ENCODE measurements around the gene NFAM1.

Gene NFAM1

DNA sequence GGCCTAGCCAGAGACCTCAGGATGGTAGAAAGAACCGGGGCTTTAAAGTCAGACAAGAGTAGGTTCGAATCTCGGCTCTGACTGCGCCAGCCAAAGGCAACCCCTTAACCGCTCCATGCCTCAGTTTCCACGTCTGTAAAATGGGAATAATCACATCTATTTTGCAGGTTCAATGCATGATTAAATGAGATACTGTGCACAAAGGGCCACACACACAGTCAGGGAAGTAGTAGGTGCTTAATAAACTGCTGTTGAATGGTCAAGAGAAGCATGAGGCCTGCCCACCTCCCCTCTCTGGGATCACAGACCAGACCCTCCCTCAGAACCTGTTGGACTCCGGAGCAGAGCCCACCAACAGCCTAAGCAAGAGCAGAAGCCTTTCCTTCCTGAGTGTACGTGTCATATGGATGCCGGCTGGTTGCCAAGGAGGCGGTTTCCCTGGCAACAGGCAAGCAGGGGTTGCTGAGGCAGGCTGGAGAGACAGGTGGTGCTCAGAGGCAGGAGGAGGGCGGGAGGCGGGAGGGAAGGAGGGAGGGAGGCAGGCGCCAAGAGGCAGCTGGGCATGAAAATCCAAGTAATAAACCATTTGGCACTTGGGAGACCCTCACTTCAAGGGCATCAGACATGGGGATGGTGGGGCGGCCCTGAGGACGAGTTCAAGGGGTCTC lies 43.9 kb downstream of the NFAM1 start:
- Mint-ChIP-seq H3K27me3 (peaks cover 16 to 64% of the 10 kb centered on the region in 2 donors), H3K27ac (no peak overlapping the region), H3K4me3 (no peak overlapping the region), H3K9me3 (no peaks in the 10 kb centered on the region), H3K4me1 (peaks cover 7 to 15% of the 10 kb centered on the region in 2 donors), H3K36me3 (no peaks in the 10 kb centered on the region)
- ATAC-seq (replicated peaks) (no peak), DNase-seq (no peak)

GRCh38 chr22:42387631-42388030 lies 44.6 kb downstream of the NFAM1 start:
- Mint-ChIP-seq H3K36me3 (no peaks in the 10 kb centered on the region), H3K4me1 (peaks cover 7 to 15% of the 10 kb centered on the region in 2 donors), H3K4me3 (no peak overlapping the region), H3K27me3 (peaks cover 19 to 69% of the 10 kb centered on the region in 2 donors), H3K27ac (peak overlapping the region; percentile 6), H3K9me3 (no peaks in the 10 kb centered on the region)
- no peak for DNase-seq
- no peak for ATAC-seq (replicated peaks)

GRCh38 chr22:42385696-42386095 lies 46.5 kb downstream of the NFAM1 start:
- Mint-ChIP-seq H3K36me3 (no peaks in the 10 kb centered on the region), H3K9me3 (no peaks in the 10 kb centered on the region), H3K27me3 (peaks cover 25 to 82% of the 10 kb centered on the region in 2 donors), H3K27ac (no peak overlapping the region), H3K4me1 (peaks cover 3 to 8% of the 10 kb centered on the region in 2 donors), H3K4me3 (no peak overlapping the region)
- no peak for DNase-seq
- no peak for ATAC-seq (replicated peaks)

DNA sequence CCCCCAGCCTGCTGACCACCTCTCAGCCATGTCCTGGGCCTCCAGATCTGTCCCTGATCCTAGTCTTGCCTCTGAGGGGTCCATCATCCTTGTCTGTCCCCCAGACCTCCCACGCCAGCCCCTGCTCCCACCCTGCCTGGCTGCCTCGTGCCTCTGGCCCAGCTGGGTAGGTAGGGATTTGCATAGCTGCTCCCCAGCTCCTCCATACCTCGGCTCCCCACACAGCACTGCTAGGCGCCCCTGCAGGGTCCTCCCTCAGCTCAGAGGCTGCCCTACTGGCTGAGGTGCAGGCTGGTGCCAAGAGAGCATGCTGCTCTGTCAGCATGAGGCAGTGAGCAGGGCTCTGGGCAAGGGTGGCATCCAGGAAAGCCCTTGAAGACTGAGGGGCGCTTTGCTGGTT lies 47.7 kb downstream of the NFAM1 start:
- ATAC-seq (replicated peaks) (no peak), DNase-seq (no peak)
- H3K27me3 Mint-ChIP-seq, result peaks cover 28 to 81% of the 10 kb centered on the region in 2 donors
- H3K9me3 Mint-ChIP-seq, result no peaks in the 10 kb centered on the region
- H3K27ac Mint-ChIP-seq, result no peak overlapping the region
- no peak overlapping the region for H3K4me3 Mint-ChIP-seq
- no peaks in the 10 kb centered on the region for H3K36me3 Mint-ChIP-seq
- peaks cover 3 to 12% of the 10 kb centered on the region in 2 donors for H3K4me1 Mint-ChIP-seq

- ATAC-seq (replicated peaks) (no peak), DNase-seq (no peak)
- no peak overlapping the region for H3K4me3 Mint-ChIP-seq
- peaks cover 2 to 12% of the 10 kb centered on the region in 2 donors for H3K4me1 Mint-ChIP-seq
- no peaks in the 10 kb centered on the region for H3K36me3 Mint-ChIP-seq
- H3K9me3 Mint-ChIP-seq, result no peaks in the 10 kb centered on the region
- H3K27ac Mint-ChIP-seq, result no peak overlapping the region
- H3K27me3 Mint-ChIP-seq, result peaks cover 30 to 83% of the 10 kb centered on the region in 2 donors
Measured at GRCh38 chr22:42383851-42384417, 48.3 kb downstream of the NFAM1 start.

DNA sequence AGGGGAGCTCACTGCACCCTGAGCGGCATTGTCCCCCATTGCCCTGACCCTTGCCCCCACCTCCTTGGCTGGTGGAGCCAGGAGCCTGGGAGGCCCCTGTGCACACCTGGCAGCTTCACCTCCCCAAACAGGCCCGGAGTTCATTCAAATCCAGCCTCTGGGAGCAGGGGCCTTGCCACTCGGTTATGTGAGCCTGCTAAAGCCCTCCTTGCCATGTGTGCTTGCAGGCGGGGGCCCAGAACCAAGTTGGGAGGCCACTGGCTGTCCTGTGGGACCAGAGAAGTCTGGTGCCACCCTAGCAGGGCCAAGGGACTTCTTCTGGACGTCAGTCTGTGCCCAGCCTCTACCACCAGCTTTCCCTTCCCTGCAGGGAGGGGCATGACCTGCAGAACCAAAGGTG lies 48.9 kb downstream of the NFAM1 start:
- Mint-ChIP-seq H3K27ac (no peak overlapping the region), H3K4me3 (no peak overlapping the region), H3K36me3 (no peaks in the 10 kb centered on the region), H3K9me3 (no peaks in the 10 kb centered on the region), H3K27me3 (peaks cover 34 to 88% of the 10 kb centered on the region in 2 donors), H3K4me1 (peaks cover 2 to 12% of the 10 kb centered on the region in 2 donors)
- ATAC-seq (replicated peaks) (no peak), DNase-seq (no peak)

- no peaks in the 10 kb centered on the region for H3K9me3 Mint-ChIP-seq
- H3K27me3 Mint-ChIP-seq, result peaks cover 44 to 86% of the 10 kb centered on the region in 2 donors
- no peak overlapping the region for H3K4me3 Mint-ChIP-seq
- H3K4me1 Mint-ChIP-seq, result peaks cover 2 to 12% of the 10 kb centered on the region in 2 donors
- H3K36me3 Mint-ChIP-seq, result no peaks in the 10 kb centered on the region
- ATAC-seq (replicated peaks) (no peak), DNase-seq (no peak)
- H3K27ac Mint-ChIP-seq, result no peak overlapping the region
Measured at GRCh38 chr22:42380769-42381551, 51.2 kb downstream of the NFAM1 start.

- Mint-ChIP-seq H3K4me1 (peaks cover 4 to 12% of the 10 kb centered on the region in 2 donors), H3K9me3 (no peaks in the 10 kb centered on the region), H3K27ac (no peak overlapping the region), H3K36me3 (no peaks in the 10 kb centered on the region), H3K4me3 (no peak overlapping the region), H3K27me3 (peaks cover 44 to 84% of the 10 kb centered on the region in 2 donors)
- no peak for ATAC-seq (replicated peaks)
- no peak for DNase-seq
Measured at GRCh38 chr22:42379966-42380537, 52.2 kb downstream of the NFAM1 start.

GRCh38 chr22:42376711-42377554 lies 55.3 kb downstream of the NFAM1 start:
- ATAC-seq (replicated peaks) (no peak), DNase-seq (no peak)
- Mint-ChIP-seq H3K27ac (peak overlapping the region; percentile 20), H3K9me3 (no peaks in the 10 kb centered on the region), H3K4me3 (no peak overlapping the region), H3K4me1 (peaks cover 4 to 10% of the 10 kb centered on the region in 2 donors), H3K27me3 (peaks cover 23 to 54% of the 10 kb centered on the region in 2 donors), H3K36me3 (no peaks in the 10 kb centered on the region)

GRCh38 chr22:42375982-42376381 lies 56.2 kb downstream of the NFAM1 start:
- Mint-ChIP-seq H3K27me3 (peaks cover 21 to 50% of the 10 kb centered on the region in 2 donors), H3K36me3 (no peaks in the 10 kb centered on the region), H3K9me3 (no peaks in the 10 kb centered on the region), H3K27ac (no peak overlapping the region), H3K4me3 (no peak overlapping the region), H3K4me1 (peaks cover 4 to 10% of the 10 kb centered on the region in 2 donors)
- no peak for ATAC-seq (replicated peaks)
- no peak for DNase-seq

DNA sequence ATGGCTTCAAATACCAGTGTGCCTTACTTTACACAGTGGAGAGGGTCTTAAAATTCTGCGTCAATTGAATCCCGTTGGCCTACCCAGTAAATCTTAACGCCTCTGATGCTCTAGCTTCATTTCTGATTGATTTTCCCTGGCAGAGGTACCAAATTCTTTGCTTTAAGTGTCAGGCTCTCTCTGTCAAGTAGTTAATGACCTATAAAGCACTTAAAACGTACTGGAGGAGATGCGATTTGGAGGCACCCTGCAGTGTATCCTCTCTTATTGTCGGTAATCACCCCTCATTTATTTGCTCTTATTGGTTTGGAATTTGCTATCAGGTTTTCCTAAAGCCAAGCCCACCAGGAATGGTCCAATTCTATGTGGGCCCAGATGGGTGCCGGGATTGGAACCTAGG lies 59.2 kb downstream of the NFAM1 start:
- Mint-ChIP-seq H3K4me1 (peaks cover 13 to 21% of the 10 kb centered on the region in 2 donors), H3K36me3 (no peaks in the 10 kb centered on the region), H3K27ac (no peak overlapping the region), H3K4me3 (no peak overlapping the region), H3K27me3 (peaks cover 21 to 34% of the 10 kb centered on the region in 2 donors), H3K9me3 (no peaks in the 10 kb centered on the region)
- ATAC-seq (replicated peaks) (no peak), DNase-seq (no peak)

- no peaks in the 10 kb centered on the region for H3K36me3 Mint-ChIP-seq
- DNase-seq (no peak), ATAC-seq (replicated peaks) (no peak)
- peaks cover 22 to 35% of the 10 kb centered on the region in 2 donors for H3K27me3 Mint-ChIP-seq
- H3K27ac Mint-ChIP-seq, result no peak overlapping the region
- no peaks in the 10 kb centered on the region for H3K9me3 Mint-ChIP-seq
- peaks cover 19 to 29% of the 10 kb centered on the region in 2 donors for H3K4me1 Mint-ChIP-seq
- H3K4me3 Mint-ChIP-seq, result no peak overlapping the region
Measured at GRCh38 chr22:42371501-42371900, 60.7 kb downstream of the NFAM1 start.

DNA sequence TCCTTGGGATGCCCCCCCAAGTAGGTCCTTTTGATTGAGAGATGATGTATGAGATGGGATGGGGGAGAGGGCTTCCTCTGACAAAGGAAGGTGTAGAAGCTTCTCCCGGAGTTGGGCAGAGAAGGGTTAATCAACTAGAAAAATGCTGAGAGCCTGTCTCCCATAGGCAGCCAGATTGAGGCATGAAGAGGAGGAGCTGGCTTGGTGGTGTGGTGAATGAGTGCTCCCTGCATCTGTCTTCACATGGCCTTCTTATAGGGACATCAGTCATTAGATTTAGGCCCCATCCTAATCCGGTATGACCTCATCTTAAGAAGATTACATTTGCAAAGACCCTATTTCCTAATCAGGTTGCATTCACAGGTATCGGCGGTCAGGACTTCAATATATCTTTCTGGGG lies 61.1 kb downstream of the NFAM1 start:
- no peak for ATAC-seq (replicated peaks)
- Mint-ChIP-seq H3K4me3 (no peak overlapping the region), H3K36me3 (no peaks in the 10 kb centered on the region), H3K9me3 (no peaks in the 10 kb centered on the region), H3K4me1 (peaks cover 19 to 29% of the 10 kb centered on the region in 2 donors), H3K27me3 (peaks cover 22 to 33% of the 10 kb centered on the region in 2 donors), H3K27ac (peak overlapping the region; percentile 81)
- no peak for DNase-seq

Measured in stimulated activated naive B cell treated with anti-CD40 and anti-IgM and Interleukin-4, amounts not matched to agents 10 μg/mL and 1 μg/mL and 100 μg/mL, for 72 hours (primary cell).